Activated CD4-positive, alpha-beta memory T cell treated with anti-CD3 and anti-CD28 coated beads, Interleukin-2, amount 10 ng/mL, durations not matched to agents 7 days and 5 days (primary cell): ENCODE measurements around the gene NXN. TPM values are rescaled to one million over a fixed set of nuclear protein-coding genes. Genes with fewer than 3 reads are reported as not detected.
"Not testable (repeated sequence)": the region's sequence is repeated elsewhere in the genome, so short reads cannot be mapped to it uniquely, and the experiment has no call there.

Source experiments
- CTCF ChIA-PET: fragments of 350-600 bp; sonication (Branson Sonifier 250); formaldehyde crosslinking; loops from one replicate; lab custom pipeline; 2021; ENCODE audit warnings: antibody characterized with exemption, inconsistent platforms; lab: Charles Lee
- POLR2A ChIA-PET: fragments of 350-600 bp; sonication (Branson Sonifier 250); formaldehyde crosslinking; loops from one replicate; lab custom pipeline; 2021; ENCODE audit warnings: antibody characterized with exemption; lab: Charles Lee
- DNase-seq: peaks from one replicate; pipeline ENCODE4 v3.0.0-alpha.2; 2020
- H3K27ac Mint-ChIP-seq: one replicate; pipeline ENCODE4 v1.8.0; 2021; ENCODE audit warnings: mild to moderate bottlenecking, mixed read lengths
- H3K27me3 Mint-ChIP-seq: one replicate; pipeline ENCODE4 v1.8.0; 2021; ENCODE audit warnings: mixed read lengths
- H3K36me3 Mint-ChIP-seq: one replicate; pipeline ENCODE4 v1.8.0; 2021; ENCODE audit warnings: low read depth, mixed read lengths
- H3K4me1 Mint-ChIP-seq: one replicate; pipeline ENCODE4 v1.8.0; 2021; ENCODE audit warnings: mixed read lengths
- H3K4me3 Mint-ChIP-seq: one replicate; pipeline ENCODE4 v1.8.0; 2021; ENCODE audit warnings: mild to moderate bottlenecking, mixed read lengths
- H3K9me3 Mint-ChIP-seq: one replicate; pipeline ENCODE4 v1.8.0; 2021; ENCODE audit warnings: mixed read lengths
- total RNA-seq, 2 experiments: library from RNA; stranded (reverse); gene quantifications; one replicate each; pipeline ENCODE4 v1.2.3, GENCODE V29; 2021

Gene NXN
- total RNA-seq, 2 experiments from 2014 or later, result 0.23 to 0.30 TPM

- DNase-seq, CTCF ChIA-PET, POLR2A ChIA-PET, H3K27ac Mint-ChIP-seq, H3K9me3 Mint-ChIP-seq, H3K4me3 Mint-ChIP-seq, H3K27me3 Mint-ChIP-seq, H3K4me1 Mint-ChIP-seq: not testable (repeated sequence)
- peaks cover 33% of the 10 kb centered on the region for H3K36me3 Mint-ChIP-seq
Observed at GRCh38 chr17:790874-791247, 188.7 kb downstream of the NXN start.

GRCh38 chr17:789931-790873, 189.4 kb downstream of the NXN start:
- H3K4me3 Mint-ChIP-seq, DNase-seq, H3K4me1 Mint-ChIP-seq, H3K27ac Mint-ChIP-seq, H3K27me3 Mint-ChIP-seq, H3K9me3 Mint-ChIP-seq, POLR2A ChIA-PET: not testable (repeated sequence)
- CTCF ChIA-PET, result interaction anchor here (1.6 kb wide), 1 partner anchor 207 kb away, joined by 5 read pairs; the partner anchor contains the start of gene TIMM22
- peaks cover 33% of the 10 kb centered on the region for H3K36me3 Mint-ChIP-seq

GRCh38 chr17:789160-789840, 190.3 kb downstream of the NXN start:
- peaks cover 33% of the 10 kb centered on the region for H3K36me3 Mint-ChIP-seq
- H3K27ac Mint-ChIP-seq, result no peak overlapping the region
- CTCF ChIA-PET, result interaction anchor here (1.6 to 1.7 kb wide), 2 partner anchors 192 to 207 kb away, joined by 4 to 5 read pairs; partner anchors contain the start of gene TIMM22
- H3K4me3 Mint-ChIP-seq, result no peak overlapping the region
- POLR2A ChIA-PET, result interaction anchor here (1.3 kb wide), 1 partner anchor 191 kb away, joined by 3 read pairs; no protein-coding TSS in a partner anchor
- DNase-seq, result no peak
- H3K27me3 Mint-ChIP-seq, result no peaks in the 10 kb centered on the region
- H3K9me3 Mint-ChIP-seq, result no peaks in the 10 kb centered on the region
- H3K4me1 Mint-ChIP-seq, result peaks cover 6% of the 10 kb centered on the region

- ChIA-PET CTCF (interaction anchor here (0.7 to 1.7 kb wide), 3 partner anchors 74 to 208 kb away, joined by 4 to 5 read pairs (median 4); partner anchors contain the start of gene TIMM22), POLR2A (interaction anchor here (1.3 kb wide), 1 partner anchor 192 kb away, joined by 3 read pairs; no protein-coding TSS in a partner anchor)
- H3K27ac Mint-ChIP-seq, result no peak overlapping the region
- H3K9me3 Mint-ChIP-seq, result no peaks in the 10 kb centered on the region
- H3K4me1 Mint-ChIP-seq, result peaks cover 14% of the 10 kb centered on the region
- no peak overlapping the region for H3K4me3 Mint-ChIP-seq
- no peak for DNase-seq
- H3K36me3 Mint-ChIP-seq, result peaks cover 37% of the 10 kb centered on the region
- no peaks in the 10 kb centered on the region for H3K27me3 Mint-ChIP-seq
Observed at GRCh38 chr17:788551-788950, 191.0 kb downstream of the NXN start.

- Mint-ChIP-seq H3K27me3 (no peaks in the 10 kb centered on the region), H3K9me3 (no peaks in the 10 kb centered on the region), H3K4me3 (no peak overlapping the region), H3K4me1 (peaks cover 21% of the 10 kb centered on the region), H3K36me3 (peaks cover 39% of the 10 kb centered on the region), H3K27ac (no peak overlapping the region)
- CTCF ChIA-PET, result interaction anchor here (0.7 to 1.7 kb wide), 2 partner anchors 74 to 193 kb away, joined by 4 read pairs; no protein-coding TSS in a partner anchor
- DNase-seq, result no peak
- POLR2A ChIA-PET, result no interaction called here
Observed at GRCh38 chr17:787641-788221, 191.8 kb downstream of the NXN start.

- not testable (repeated sequence) for H3K9me3 Mint-ChIP-seq, H3K27ac Mint-ChIP-seq, H3K27me3 Mint-ChIP-seq, DNase-seq, H3K4me3 Mint-ChIP-seq
- CTCF ChIA-PET, result interaction anchor here (1.3 kb wide), 1 partner anchor 211 kb away, joined by 4 read pairs; the partner anchor contains the start of gene TIMM22
- Mint-ChIP-seq H3K4me1 (peaks cover 32% of the 10 kb centered on the region), H3K36me3 (peaks cover 32% of the 10 kb centered on the region)
- POLR2A ChIA-PET, result interaction anchor here (1.1 kb wide), 1 partner anchor 33 kb away, joined by 4 read pairs; no protein-coding TSS in a partner anchor
Observed at GRCh38 chr17:785901-786300, 193.7 kb downstream of the NXN start.

- Mint-ChIP-seq H3K4me1 (peaks cover 36% of the 10 kb centered on the region), H3K9me3 (no peaks in the 10 kb centered on the region), H3K27me3 (no peaks in the 10 kb centered on the region), H3K4me3 (peak overlapping the region; percentile 28), H3K27ac (no peak overlapping the region), H3K36me3 (peaks cover 24% of the 10 kb centered on the region)
- ChIA-PET POLR2A (no interaction called here), CTCF (no interaction called here)
- no peak for DNase-seq
Observed at GRCh38 chr17:784143-784542, 195.4 kb downstream of the NXN start.

GRCh38 chr17:781805-782731, 197.5 kb downstream of the NXN start, which contains the start of the genes GLOD4 and MRM3:
Gene GLOD4 (minus strand): TSS chr17:782280. CDS start chr17:782255, 25 bp downstream.
Gene MRM3 (plus strand): TSS chr17:782353. CDS start chr17:782379, 26 bp downstream.
- no peaks in the 10 kb centered on the region for H3K27me3 Mint-ChIP-seq
- peaks cover 32% of the 10 kb centered on the region for H3K36me3 Mint-ChIP-seq
- peak; percentile 96 for DNase-seq
- H3K9me3 Mint-ChIP-seq, result no peaks in the 10 kb centered on the region
- peaks cover 36% of the 10 kb centered on the region for H3K4me1 Mint-ChIP-seq
- POLR2A ChIA-PET, result interaction anchor here (0.6 to 4.6 kb wide), 18 partner anchors 8 to 370 kb away, joined by 3 to 59 read pairs (median 4); partner anchors contain the start of genes GEMIN4, NXN, TIMM22 and VPS53
- H3K27ac Mint-ChIP-seq, result peak within 1 kb of the TSS; percentile 83
- CTCF ChIA-PET, result interaction anchor here (0.6 to 4.0 kb wide), 10 partner anchors 10 to 370 kb away, joined by 3 to 27 read pairs (median 4); partner anchors contain the start of genes GEMIN4 and TIMM22
- peak within 1 kb of the TSS; percentile 93 for H3K4me3 Mint-ChIP-seq

GRCh38 chr17:778096-778495, 201.5 kb downstream of the NXN start:
- Mint-ChIP-seq H3K27ac (no peak overlapping the region), H3K4me3 (no peak overlapping the region), H3K27me3 (no peaks in the 10 kb centered on the region), H3K9me3 (no peaks in the 10 kb centered on the region), H3K4me1 (peaks cover 41% of the 10 kb centered on the region), H3K36me3 (peaks cover 61% of the 10 kb centered on the region)
- CTCF ChIA-PET, result interaction anchor here (2.5 kb wide), 1 partner anchor 203 kb away, joined by 5 read pairs; no protein-coding TSS in a partner anchor
- DNase-seq, result no peak
- POLR2A ChIA-PET, result interaction anchor here (1.3 kb wide), 1 partner anchor 64 kb away, joined by 4 read pairs; the partner anchor contains the start of gene VPS53

GRCh38 chr17:774313-774584, 205.3 kb downstream of the NXN start:
- POLR2A ChIA-PET, result interaction anchor here (0.5 to 1.5 kb wide), 2 partner anchors 8 to 12 kb away, joined by 4 to 10 read pairs; partner anchors contain the start of genes GLOD4 and MRM3
- DNase-seq, result no peak
- Mint-ChIP-seq H3K27ac (no peak overlapping the region), H3K4me3 (no peak overlapping the region), H3K9me3 (no peaks in the 10 kb centered on the region), H3K36me3 (peaks cover 78% of the 10 kb centered on the region), H3K4me1 (peaks cover 26% of the 10 kb centered on the region), H3K27me3 (no peaks in the 10 kb centered on the region)
- CTCF ChIA-PET, result interaction anchor here (1.5 kb wide), 1 partner anchor 18 kb away, joined by 6 read pairs; no protein-coding TSS in a partner anchor
